SJCRH30 (cell line): ENCODE data around the gene GNG12. TPM values are rescaled to one million over a fixed set of nuclear protein-coding genes. Genes with fewer than 3 reads are reported as not detected.

Experiments used
- DNase-seq, 2 experiments: peaks; one replicate each; pipeline ENCODE4 v3.0.0-alpha.2; 2015 to 2020
- H3K27ac ChIP-seq: fragments of 250-450 bp; sonication (Bioruptor Pico); 2 replicates; pipeline ENCODE4 v1.5.1; 2020; ENCODE audit warnings: mild to moderate bottlenecking, moderate library complexity
- H3K27me3 ChIP-seq: fragments of 250-450 bp; sonication (Bioruptor Pico); 2 replicates; pipeline ENCODE4 v1.5.1; 2020; ENCODE audit warnings: mild to moderate bottlenecking, moderate library complexity
- H3K36me3 ChIP-seq: fragments of 250-450 bp; sonication (Bioruptor Pico); 2 replicates; pipeline ENCODE4 v1.5.1; 2020; ENCODE audit warnings: mild to moderate bottlenecking, moderate library complexity
- H3K4me1 ChIP-seq: fragments of 250-450 bp; sonication (Bioruptor Pico); 2 replicates; pipeline ENCODE4 v1.5.1; 2020; ENCODE audit warnings: mild to moderate bottlenecking, moderate library complexity
- H3K4me3 ChIP-seq: fragments of 250-450 bp; sonication (Bioruptor Pico); 2 replicates; pipeline ENCODE4 v1.5.1; 2020; ENCODE audit warnings: mild to moderate bottlenecking, moderate library complexity
- H3K9me3 ChIP-seq: fragments of 250-450 bp; sonication (Bioruptor Pico); replicated peaks from 2 replicates; pipeline ENCODE4 v1.5.1; 2020; ENCODE audit warnings: mild to moderate bottlenecking, moderate library complexity
- total RNA-seq: library from RNA; depleted of rRNA; stranded (reverse); fragments of >200 nt; shearing (Covaris generic); gene quantifications from 2 replicates; pipeline ENCODE4 v1.2.3, GENCODE V29; 2014

GNG12 gene
- total RNA-seq, 1 experiment from 2014 or later: 110 TPM

DNA sequence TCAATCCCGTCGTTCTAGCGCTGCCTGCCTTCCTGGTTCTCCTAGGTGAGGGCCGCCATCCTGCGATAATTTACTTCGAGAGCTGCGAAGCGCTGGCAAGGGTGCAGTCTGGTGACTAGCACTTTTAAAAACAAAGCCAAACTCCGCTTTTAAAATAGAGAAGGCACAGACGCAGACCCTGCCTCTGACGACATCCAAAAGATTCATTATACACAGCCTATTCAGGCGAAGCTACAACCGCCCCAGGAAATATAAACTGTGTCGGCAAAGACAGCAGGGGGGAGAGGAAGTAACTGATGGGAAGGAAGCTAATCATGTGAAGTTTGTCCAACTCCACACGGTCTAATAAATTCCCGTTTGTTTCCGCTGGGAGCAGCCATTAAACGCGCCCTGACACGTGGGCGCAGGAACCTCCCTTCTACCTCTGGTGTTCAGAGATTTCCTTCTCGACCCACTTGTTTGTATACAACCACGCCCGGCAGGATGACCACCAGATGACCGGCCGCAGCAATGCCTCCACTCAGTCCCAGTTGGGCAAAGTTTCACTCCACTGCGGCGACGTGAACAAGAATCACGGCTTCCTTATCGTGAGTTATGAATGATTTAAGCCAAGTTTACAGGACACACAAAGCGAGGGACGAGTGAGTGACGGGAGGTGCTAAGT lies 1.3 kb downstream of the GNG12 start:
- DNase-seq: peak; percentile 62 to 85

DNA sequence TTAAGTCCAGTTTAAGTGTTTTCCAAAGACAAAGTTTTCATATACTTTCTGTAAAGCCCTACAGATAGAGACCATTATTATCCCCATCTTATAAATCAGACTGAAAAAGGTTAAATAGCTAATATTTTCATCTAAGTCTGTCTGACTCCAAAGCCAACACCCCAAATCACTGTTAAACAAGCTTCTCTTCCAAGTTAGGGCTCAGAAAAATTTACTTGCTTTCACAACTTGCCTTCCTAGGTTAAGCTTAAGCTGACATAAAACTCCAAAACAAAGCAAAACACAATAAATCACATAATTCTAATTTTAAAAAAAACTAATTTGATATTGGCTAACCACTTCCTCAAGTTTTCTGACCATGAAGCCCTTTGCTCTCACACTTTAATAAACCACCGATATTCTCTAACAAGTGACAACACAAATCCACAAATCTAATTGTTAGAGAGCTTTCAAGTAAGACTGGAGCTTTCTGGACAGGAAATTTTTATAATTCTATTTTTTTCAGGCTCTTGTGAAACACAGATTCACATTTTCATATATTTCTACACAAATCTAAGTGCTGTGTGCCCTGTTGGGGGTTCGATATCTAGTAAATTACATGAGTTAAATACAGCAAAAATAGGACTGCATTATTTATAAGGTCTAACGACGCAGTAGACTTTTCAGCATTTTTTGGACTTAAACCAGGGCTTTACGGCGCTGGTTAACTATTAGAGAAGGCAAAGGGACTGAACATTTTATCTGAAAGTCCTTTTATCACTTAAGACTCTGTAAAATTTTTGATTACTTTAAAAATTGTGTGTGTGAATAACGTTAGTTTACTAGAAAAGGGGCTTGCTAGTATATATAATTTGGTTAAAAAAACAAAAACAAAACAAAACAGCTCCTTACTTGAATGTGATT lies 2.1 kb downstream of the GNG12 start:
- DNase-seq: peak in 1 of 2 experiments; percentile 27
- H3K4me1 ChIP-seq: 0 out of 2 replicates have a peak, but pooled peaks cover 6% of the 10 kb centered on the region

More for the DNA sequence above, 1.3 kb downstream of the GNG12 start:
- Histone ChIP-seq H3K9me3 (no peaks in the 10 kb centered on the region), H3K36me3 (0 out of 2 replicates have a peak, but pooled peaks cover 5% of the 10 kb centered on the region), H3K4me1 (0 out of 2 replicates have a peak, but pooled peaks cover 6% of the 10 kb centered on the region), H3K27me3 (no peaks in the 10 kb centered on the region), H3K4me3 (peak overlapping the region; percentile 80), H3K27ac (peak overlapping the region; percentile 81)

DNA sequence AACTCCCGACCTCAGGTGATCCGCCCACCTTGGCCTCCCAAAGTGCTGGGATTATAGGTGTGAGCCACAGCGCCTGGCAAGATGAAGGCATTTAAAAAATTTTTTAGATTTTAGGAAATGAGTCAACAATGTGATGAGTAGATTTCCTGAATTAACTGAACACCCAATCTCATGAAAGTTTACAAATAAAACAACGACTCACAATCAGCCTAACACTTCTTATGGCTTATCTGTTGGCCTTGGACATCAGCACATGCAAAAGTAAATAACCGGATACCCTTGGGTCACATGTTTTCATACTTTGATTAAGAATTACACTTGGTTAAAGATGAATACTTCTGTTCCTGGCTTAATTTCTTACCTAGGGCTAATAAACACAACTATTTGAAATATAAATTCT lies 3.0 kb downstream of the GNG12 start:
- Histone ChIP-seq H3K4me3 (no peak overlapping the region), H3K9me3 (no peaks in the 10 kb centered on the region), H3K36me3 (peaks cover 11% of the 10 kb centered on the region), H3K27me3 (no peaks in the 10 kb centered on the region), H3K4me1 (0 out of 2 replicates have a peak, but pooled peaks cover 6% of the 10 kb centered on the region), H3K27ac (no peak overlapping the region)
- DNase-seq: no peak

More for the DNA sequence above, 2.1 kb downstream of the GNG12 start:
- Histone ChIP-seq H3K4me3 (peak overlapping the region; percentile 80), H3K36me3 (peaks cover 9% of the 10 kb centered on the region; the same call in 1 of the 2 replicates), H3K9me3 (no peaks in the 10 kb centered on the region), H3K27me3 (no peaks in the 10 kb centered on the region), H3K27ac (peak overlapping the region; percentile 81)

DNA sequence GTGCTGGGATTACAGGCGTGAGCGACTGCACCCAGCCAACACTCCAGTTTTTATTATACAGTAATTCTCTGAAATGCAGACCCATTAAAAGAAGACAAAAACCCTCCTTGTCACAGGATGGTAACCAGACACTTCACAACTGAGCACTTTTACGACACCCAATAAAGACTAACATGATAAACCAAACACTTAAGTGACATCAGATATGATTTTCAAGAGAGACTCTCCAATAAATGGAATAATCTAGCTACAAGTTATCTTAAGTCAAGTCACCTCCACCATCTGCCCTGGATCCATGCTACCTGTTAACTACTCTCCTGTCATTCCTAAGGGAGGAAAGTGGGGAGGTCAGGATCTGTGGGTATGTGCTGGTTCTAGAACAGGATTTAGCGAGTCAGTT lies 5.6 kb downstream of the GNG12 start:
- no peaks in the 10 kb centered on the region for H3K4me1 ChIP-seq
- no peak for DNase-seq
- no peak overlapping the region for H3K27ac ChIP-seq
- H3K36me3 ChIP-seq: peaks cover 11% of the 10 kb centered on the region
- no peak overlapping the region for H3K4me3 ChIP-seq
- H3K9me3 ChIP-seq: no peaks in the 10 kb centered on the region
- no peaks in the 10 kb centered on the region for H3K27me3 ChIP-seq

DNA sequence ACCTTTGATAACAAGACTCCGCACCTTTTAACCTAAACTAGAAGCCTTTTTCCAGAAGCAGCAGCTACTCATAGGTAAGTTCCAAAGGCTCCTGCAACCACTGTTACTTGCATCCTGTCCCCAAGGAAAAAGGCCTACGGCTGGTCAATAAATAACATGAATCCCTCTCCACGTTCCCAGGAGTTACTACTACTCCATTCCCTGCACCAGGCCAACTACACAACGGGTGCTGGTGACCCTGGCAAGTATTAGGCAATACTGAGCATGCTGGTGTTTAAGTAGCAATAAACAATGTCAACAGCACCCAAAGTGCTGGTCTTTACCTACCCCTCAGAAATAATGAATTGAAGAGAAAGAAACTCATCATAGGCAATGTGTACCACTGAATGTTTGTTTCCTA lies 7.7 kb downstream of the GNG12 start:
- Histone ChIP-seq H3K27me3 (no peaks in the 10 kb centered on the region), H3K36me3 (peaks cover 14% of the 10 kb centered on the region), H3K4me1 (no peaks in the 10 kb centered on the region; the same call in 1 of the 2 replicates), H3K4me3 (no peak overlapping the region), H3K9me3 (no peaks in the 10 kb centered on the region), H3K27ac (no peak overlapping the region)
- DNase-seq: no peak

DNA sequence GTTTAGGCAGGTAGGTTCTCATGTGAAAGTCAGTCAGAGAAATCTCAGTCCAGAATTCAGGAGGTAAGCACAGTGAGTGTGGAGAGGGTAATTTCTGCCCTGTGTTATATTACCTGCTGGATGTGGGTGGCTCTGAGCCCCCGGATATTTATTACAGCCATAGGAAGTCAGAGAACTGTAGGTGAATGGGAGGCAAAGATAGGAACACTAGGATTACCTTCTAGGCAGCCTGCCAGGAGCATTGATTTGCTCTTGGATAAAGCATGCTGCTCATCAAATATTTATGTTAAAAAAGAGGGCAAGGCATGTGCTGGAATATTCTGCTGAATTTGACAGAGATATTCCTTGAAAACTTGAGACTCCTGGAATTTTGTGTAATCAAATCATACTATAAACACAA lies 8.5 kb downstream of the GNG12 start:
- Histone ChIP-seq H3K9me3 (no peaks in the 10 kb centered on the region), H3K4me3 (no peak overlapping the region), H3K36me3 (peaks cover 14% of the 10 kb centered on the region), H3K27ac (no peak overlapping the region), H3K27me3 (no peaks in the 10 kb centered on the region), H3K4me1 (no peaks in the 10 kb centered on the region; the same call in 1 of the 2 replicates)
- peak in 1 of 2 experiments; percentile 31 for DNase-seq

DNA sequence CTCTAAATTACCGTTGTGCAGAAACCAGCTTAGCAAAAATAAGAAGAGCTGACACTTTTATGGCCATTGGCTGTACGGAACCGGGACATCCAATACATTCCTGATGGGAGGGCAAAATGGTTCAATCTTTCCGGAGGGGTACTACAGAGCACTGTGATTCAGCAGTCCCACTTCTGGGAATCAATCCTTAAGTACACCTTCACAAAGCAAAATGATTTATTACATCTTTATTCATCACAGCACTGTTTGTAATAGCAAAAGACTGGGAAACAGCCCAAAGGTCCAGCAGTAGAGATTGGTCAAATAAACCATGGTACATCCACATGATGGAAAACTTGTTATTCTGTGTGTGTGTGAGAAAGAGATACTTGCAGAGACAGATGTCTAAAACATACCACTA lies 9.7 kb downstream of the GNG12 start:
- Histone ChIP-seq H3K4me1 (no peaks in the 10 kb centered on the region; the same call in 1 of the 2 replicates), H3K36me3 (peaks cover 14% of the 10 kb centered on the region), H3K9me3 (no peaks in the 10 kb centered on the region), H3K27me3 (no peaks in the 10 kb centered on the region), H3K27ac (no peak overlapping the region), H3K4me3 (no peak overlapping the region)
- no peak for DNase-seq

DNA sequence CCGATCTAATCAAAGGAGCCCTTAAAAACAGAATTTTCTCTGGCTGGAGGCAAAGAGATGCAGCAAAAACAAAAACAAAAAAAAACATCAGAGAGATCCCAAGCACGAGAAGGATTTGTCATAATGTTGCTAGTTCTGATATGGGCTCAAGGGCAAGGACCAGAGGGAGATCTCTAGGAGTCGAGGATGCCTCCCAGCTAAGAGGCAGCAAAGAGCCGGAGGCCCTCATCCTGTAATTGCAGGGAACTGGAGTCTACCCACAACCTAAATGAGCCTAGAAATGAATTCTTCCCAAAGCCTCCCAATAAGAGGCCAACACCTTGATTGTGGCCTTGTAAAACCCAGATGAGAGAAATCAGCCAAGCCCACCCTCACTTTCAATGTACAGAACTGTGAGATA lies 12.0 kb downstream of the GNG12 start:
- Histone ChIP-seq H3K4me3 (no peak overlapping the region), H3K27me3 (no peaks in the 10 kb centered on the region), H3K4me1 (no peaks in the 10 kb centered on the region; the same call in 1 of the 2 replicates), H3K9me3 (peaks cover 3% of the 10 kb centered on the region; the same call in 1 of the 2 replicates), H3K27ac (no peak overlapping the region), H3K36me3 (peaks cover 9% of the 10 kb centered on the region)
- DNase-seq: no peak

DNA sequence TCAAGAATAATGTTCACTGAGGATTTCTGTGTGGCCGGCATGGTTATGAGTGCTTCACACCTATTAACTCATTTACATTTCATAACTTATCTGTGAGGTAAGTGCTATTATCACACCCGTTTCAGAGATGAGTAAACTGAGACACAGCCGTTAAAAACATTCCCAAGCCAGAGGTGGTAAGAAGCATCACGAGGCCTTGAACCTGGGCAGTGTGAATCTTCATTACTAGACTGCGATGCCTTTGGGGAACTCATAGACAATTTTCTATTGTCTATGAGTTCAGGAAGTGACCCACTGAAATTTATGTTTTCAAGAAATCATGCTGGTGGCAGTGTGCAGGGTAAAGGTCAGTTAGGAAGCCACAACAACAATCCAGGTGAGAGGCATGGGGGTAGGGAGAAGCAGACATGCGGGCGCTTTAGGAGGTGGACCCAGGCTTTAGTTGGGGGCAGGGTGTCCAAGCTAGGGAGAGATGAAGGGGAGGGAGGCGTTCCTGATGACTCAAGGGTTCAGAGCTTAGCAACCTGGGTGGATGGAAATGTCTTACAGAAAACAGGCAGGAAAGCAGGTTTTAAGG lies 14.5 kb downstream of the GNG12 start:
- Histone ChIP-seq H3K4me1 (no peaks in the 10 kb centered on the region; the same call in 1 of the 2 replicates), H3K27ac (no peak overlapping the region), H3K36me3 (peaks cover 7% of the 10 kb centered on the region; the same call in 1 of the 2 replicates), H3K9me3 (peaks cover 3% of the 10 kb centered on the region; the same call in 1 of the 2 replicates), H3K4me3 (no peak overlapping the region), H3K27me3 (no peaks in the 10 kb centered on the region)
- no peak for DNase-seq

DNA sequence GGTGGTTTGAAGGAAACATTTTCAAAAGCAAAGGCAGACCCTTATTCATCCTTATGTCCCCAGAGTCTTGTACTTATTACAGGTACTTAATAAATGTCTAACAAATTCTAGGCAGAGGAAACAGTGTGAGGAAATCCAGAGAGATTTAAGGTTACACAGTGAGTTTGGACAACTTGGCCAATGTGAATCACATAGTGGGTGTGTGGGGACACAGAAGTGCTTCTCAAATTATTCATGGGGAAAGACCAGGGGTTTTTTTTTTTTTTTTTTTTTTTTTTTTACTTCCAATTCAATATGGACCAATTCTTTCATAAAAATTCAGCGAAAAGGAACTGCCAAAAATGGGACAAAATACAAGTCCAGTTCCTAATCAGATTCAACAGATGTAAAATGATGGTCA lies 15.1 kb downstream of the GNG12 start:
- peaks cover 3% of the 10 kb centered on the region; the same call in 1 of the 2 replicates for H3K9me3 ChIP-seq
- H3K27ac ChIP-seq: no peak overlapping the region
- H3K36me3 ChIP-seq: peaks cover 7% of the 10 kb centered on the region; the same call in 1 of the 2 replicates
- DNase-seq: no peak
- H3K4me1 ChIP-seq: no peaks in the 10 kb centered on the region; the same call in 1 of the 2 replicates
- no peaks in the 10 kb centered on the region for H3K27me3 ChIP-seq
- H3K4me3 ChIP-seq: no peak overlapping the region

DNA sequence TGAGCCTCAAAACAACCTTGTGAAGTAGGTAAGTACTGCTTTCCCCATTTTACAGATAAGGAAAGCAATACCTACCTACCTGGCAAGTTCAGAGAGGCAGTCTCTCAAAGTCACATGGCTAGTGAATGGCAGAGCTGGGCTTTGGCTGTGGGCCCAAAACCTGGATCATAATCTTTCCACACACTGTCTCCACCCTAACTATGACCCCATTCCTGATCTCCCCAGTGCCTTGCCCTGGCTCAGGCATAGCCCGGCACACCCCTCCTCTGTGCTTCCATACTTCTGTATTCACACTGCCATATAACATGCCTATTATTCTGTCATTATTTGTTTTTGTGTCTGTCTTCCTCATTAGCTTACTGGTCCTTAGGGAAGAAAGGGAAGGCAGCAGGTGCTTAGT lies 15.9 kb downstream of the GNG12 start:
- Histone ChIP-seq H3K27me3 (no peaks in the 10 kb centered on the region), H3K4me1 (no peaks in the 10 kb centered on the region; the same call in 1 of the 2 replicates), H3K9me3 (peaks cover 3% of the 10 kb centered on the region; the same call in 1 of the 2 replicates), H3K27ac (no peak overlapping the region), H3K36me3 (peaks cover 6% of the 10 kb centered on the region; the same call in 1 of the 2 replicates), H3K4me3 (no peak overlapping the region)
- no peak for DNase-seq

DNA sequence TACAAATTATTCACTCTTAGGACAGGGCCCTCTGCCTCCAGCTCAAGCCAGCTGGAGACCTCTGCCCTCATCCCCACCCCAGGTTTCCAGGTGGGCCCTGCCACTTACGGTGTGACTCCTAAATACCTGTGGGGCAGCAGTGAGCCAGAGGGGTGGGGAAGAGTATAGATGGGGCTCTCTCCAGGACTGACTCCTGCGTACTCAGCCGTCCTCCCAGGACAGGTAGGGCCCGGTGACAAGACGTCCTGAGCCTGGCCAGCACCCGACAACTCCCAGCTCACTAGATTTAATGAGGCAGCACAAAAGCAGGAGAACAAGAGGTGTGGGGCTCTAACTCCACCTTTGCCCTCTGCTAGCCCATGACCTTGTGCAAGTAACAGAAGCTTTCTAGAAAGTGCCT lies 16.8 kb downstream of the GNG12 start:
- DNase-seq: no peak
- no peaks in the 10 kb centered on the region for H3K27me3 ChIP-seq
- no peak overlapping the region for H3K4me3 ChIP-seq
- H3K27ac ChIP-seq: no peak overlapping the region
- peaks cover 4% of the 10 kb centered on the region; the same call in 1 of the 2 replicates for H3K36me3 ChIP-seq
- no peaks in the 10 kb centered on the region; the same call in 1 of the 2 replicates for H3K4me1 ChIP-seq
- H3K9me3 ChIP-seq: peaks cover 3% of the 10 kb centered on the region; the same call in 1 of the 2 replicates

DNA sequence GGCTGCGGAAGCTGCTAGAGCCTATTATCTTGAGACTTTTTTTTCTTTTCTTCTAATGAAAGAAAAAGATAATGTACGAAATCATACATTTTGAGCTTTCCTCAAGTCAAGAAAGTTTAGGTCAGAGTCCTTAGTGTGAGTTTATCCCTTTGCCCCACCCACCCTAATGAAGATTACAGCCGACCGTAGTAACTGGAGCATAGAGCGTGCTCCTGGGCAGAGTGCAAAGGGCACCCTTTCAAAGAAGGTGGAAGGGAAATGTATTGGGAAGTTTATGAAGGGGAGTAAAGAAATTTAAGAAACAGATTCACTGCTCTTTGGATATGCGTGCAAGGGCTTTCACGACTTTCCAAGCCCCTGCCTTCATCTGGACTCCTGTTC lies 17.2 kb downstream of the GNG12 start:
- peaks cover 4% of the 10 kb centered on the region; the same call in 1 of the 2 replicates for H3K36me3 ChIP-seq

More for the DNA sequence above, 17.2 kb downstream of the GNG12 start:
- Histone ChIP-seq H3K4me3 (no peak overlapping the region), H3K27ac (no peak overlapping the region), H3K27me3 (no peaks in the 10 kb centered on the region), H3K9me3 (peaks cover 3% of the 10 kb centered on the region; the same call in 1 of the 2 replicates), H3K4me1 (no peaks in the 10 kb centered on the region; the same call in 1 of the 2 replicates)
- no peak for DNase-seq
